ENCODE results near the gene CTNND2. TPM values are rescaled to one million over a fixed set of nuclear protein-coding genes. Genes with fewer than 3 reads are reported as not detected.

Gene CTNND2
- total RNA-seq, 1 donor from 2014 or later: 40.0 TPM

GRCh38 chr5:11139217-11139865 is 764.9 kb downstream of the CTNND2 start:
- Mint-ChIP-seq H3K27ac (ENCODE audit: unreplicated experiment) (no peak overlapping the region), H3K4me1 (no peaks in the 10 kb centered on the region), H3K9me3 (no peaks in the 10 kb centered on the region), H3K4me3 (no peak overlapping the region), H3K27me3 (ENCODE audit: low read depth) (no peaks in the 10 kb centered on the region), H3K36me3 (ENCODE audit: low read depth) (peaks cover 6% of the 10 kb centered on the region)
- no peak for DNase-seq (ENCODE audit: low read depth, low spot score)
- TF ChIP-seq CTCF (conservative IDR thresholded peaks at IDR 0.05): no peak

- Mint-ChIP-seq H3K9me3 (peaks cover 3% of the 10 kb centered on the region), H3K4me1 (peaks cover 5% of the 10 kb centered on the region)
Measured at GRCh38 chr5:11130131-11130530, 774.1 kb downstream of the CTNND2 start.

GRCh38 chr5:11128021-11128420 is 776.2 kb downstream of the CTNND2 start:
- no peak for TF ChIP-seq CTCF (conservative IDR thresholded peaks at IDR 0.05)
- H3K9me3 Mint-ChIP-seq: peaks cover 3% of the 10 kb centered on the region
- H3K27me3 Mint-ChIP-seq (ENCODE audit: low read depth): no peaks in the 10 kb centered on the region
- no peak for DNase-seq (ENCODE audit: low read depth, low spot score)
- no peak overlapping the region for H3K27ac Mint-ChIP-seq (ENCODE audit: unreplicated experiment)
- peaks cover 5% of the 10 kb centered on the region for H3K4me1 Mint-ChIP-seq
- H3K36me3 Mint-ChIP-seq (ENCODE audit: low read depth): no peaks in the 10 kb centered on the region
- H3K4me3 Mint-ChIP-seq: no peak overlapping the region

More at GRCh38 chr5:11130131-11130530, 774.1 kb downstream of the CTNND2 start:
- Mint-ChIP-seq H3K27me3 (ENCODE audit: low read depth) (no peaks in the 10 kb centered on the region), H3K27ac (ENCODE audit: unreplicated experiment) (no peak overlapping the region), H3K4me3 (no peak overlapping the region), H3K36me3 (ENCODE audit: low read depth) (no peaks in the 10 kb centered on the region)
- no peak for TF ChIP-seq CTCF (conservative IDR thresholded peaks at IDR 0.05)
- DNase-seq (ENCODE audit: low read depth, low spot score): no peak

- Mint-ChIP-seq H3K27me3 (ENCODE audit: low read depth) (no peaks in the 10 kb centered on the region), H3K27ac (ENCODE audit: unreplicated experiment) (no peak overlapping the region), H3K4me3 (no peak overlapping the region), H3K9me3 (peaks cover 3% of the 10 kb centered on the region), H3K4me1 (peaks cover 5% of the 10 kb centered on the region), H3K36me3 (ENCODE audit: low read depth) (no peaks in the 10 kb centered on the region)
- no peak for DNase-seq (ENCODE audit: low read depth, low spot score)
- no peak for TF ChIP-seq CTCF (conservative IDR thresholded peaks at IDR 0.05)
Measured at GRCh38 chr5:11126844-11127243, 777.4 kb downstream of the CTNND2 start.

- H3K4me3 Mint-ChIP-seq: no peak overlapping the region
- TF ChIP-seq CTCF (conservative IDR thresholded peaks at IDR 0.05): no peak
- H3K27me3 Mint-ChIP-seq (ENCODE audit: low read depth): no peaks in the 10 kb centered on the region
- no peaks in the 10 kb centered on the region for H3K9me3 Mint-ChIP-seq
- peaks cover 3% of the 10 kb centered on the region for H3K36me3 Mint-ChIP-seq (ENCODE audit: low read depth)
- no peak for DNase-seq (ENCODE audit: low read depth, low spot score)
- H3K27ac Mint-ChIP-seq (ENCODE audit: unreplicated experiment): no peak overlapping the region
- H3K4me1 Mint-ChIP-seq: peaks cover 6% of the 10 kb centered on the region
Measured at GRCh38 chr5:11121885-11122284, 782.4 kb downstream of the CTNND2 start.
